Natural killer cell (primary cell): ENCODE data around the gene CBX5. TPM values are rescaled to one million over a fixed set of nuclear protein-coding genes. Genes with fewer than 3 reads are reported as not detected.

Experiments used
- ATAC-seq, 3 donors: fragments of 150-1000 bp in 2 of 3; fragments of 200-7000 bp in 1 of 3; cut with Tn5 transposase; 1 replicate in 1 of 3; 2 replicates in 2 of 3; pipeline ENCODE4 v1.10.0; 2021; ENCODE audit warnings: mild to moderate bottlenecking in 2 of 3, moderate library complexity in 2 of 3
- DNase-seq, 2 donors: peaks; one replicate each; pipeline versions ENCODE4 v3.0.0 to v3.0.0-alpha.2; 2013 to 2021; ENCODE audit warnings: mixed read lengths in 1 of 2
- H3K27ac ChIP-seq: one replicate; pipeline ENCODE4 v1.5.1; 2013; ENCODE audit warnings: mild to moderate bottlenecking, low read length
- H3K27me3 ChIP-seq: one replicate; pipeline ENCODE4 v1.6.1; 2013; ENCODE audit warnings: low read length; ENCODE audit not compliant: control insufficient read depth, insufficient read depth
- H3K36me3 ChIP-seq: one replicate; pipeline ENCODE4 v1.6.1; 2013; ENCODE audit warnings: low read length; ENCODE audit not compliant: control insufficient read depth, insufficient read depth
- H3K4me1 ChIP-seq: one replicate; pipeline ENCODE4 v1.6.1; 2013; ENCODE audit warnings: low read length; ENCODE audit not compliant: control insufficient read depth, insufficient read depth
- H3K4me3 ChIP-seq: one replicate; pipeline ENCODE4 v1.5.1; 2013; ENCODE audit warnings: low read length
- H3K9me3 ChIP-seq: one replicate; pipeline ENCODE4 v1.6.1; 2013; ENCODE audit warnings: low read length; ENCODE audit not compliant: control insufficient read depth, insufficient read depth
- H3K27ac Mint-ChIP-seq, 2 donors: one replicate each; pipeline ENCODE4 v1.8.0; 2022; ENCODE audit warnings: mild to moderate bottlenecking in 2 of 2, mixed read lengths in 2 of 2, moderate library complexity in 1 of 2
- H3K27me3 Mint-ChIP-seq, 2 donors: one replicate each; pipeline ENCODE4 v1.8.0; 2022; ENCODE audit warnings: low read depth in 2 of 2, mixed read lengths in 2 of 2
- H3K36me3 Mint-ChIP-seq: one replicate; pipeline ENCODE4 v1.8.0; 2022; ENCODE audit warnings: mixed read lengths
- H3K4me1 Mint-ChIP-seq, 2 donors: one replicate each; pipeline ENCODE4 v1.8.0; 2022; ENCODE audit warnings: mixed read lengths in 2 of 2
- H3K4me3 Mint-ChIP-seq: one replicate; pipeline ENCODE4 v1.8.0; 2022; ENCODE audit warnings: mild to moderate bottlenecking, moderate library complexity, mixed read lengths
- H3K9me3 Mint-ChIP-seq, 2 donors: one replicate each; pipeline ENCODE4 v1.8.0; 2022; ENCODE audit warnings: mixed read lengths in 2 of 2
- CTCF ChIP-seq: fragments of 200-600 bp; IDR thresholded peaks from one replicate; pipeline ENCODE4 v1.8.0; 2022; ENCODE audit warnings: antibody characterized with exemption
- WGBS: methylation state at CpG from one replicate; pipeline ENCODE4 v1.1.7; 2013; ENCODE audit warnings: missing lambda C conversion rate; ENCODE audit not compliant: insufficient coverage; 5-methylcytosine and 5-hydroxymethylcytosine counted together
- intact Hi-C: fragments of 100-400 bp; cut with micrococcal nuclease; formaldehyde crosslinking; loops from one replicate; pipeline ENCODE4 v1.14.2; 2022
- total RNA-seq, 4 donors: library from RNA; stranded (reverse); fragments of 120-200 nt in 1 of 4; gene quantifications; one replicate each; pipeline versions ENCODE4 v1.2.3 to v1.2.4, GENCODE V29; 2013 to 2022

Gene CBX5
- total RNA-seq, 3 donors from 2014 or later (not counting 1 experiment from before 2014, with no cell fraction given), result 30.8 to 42.3 (median 36.5) TPM

DNA sequence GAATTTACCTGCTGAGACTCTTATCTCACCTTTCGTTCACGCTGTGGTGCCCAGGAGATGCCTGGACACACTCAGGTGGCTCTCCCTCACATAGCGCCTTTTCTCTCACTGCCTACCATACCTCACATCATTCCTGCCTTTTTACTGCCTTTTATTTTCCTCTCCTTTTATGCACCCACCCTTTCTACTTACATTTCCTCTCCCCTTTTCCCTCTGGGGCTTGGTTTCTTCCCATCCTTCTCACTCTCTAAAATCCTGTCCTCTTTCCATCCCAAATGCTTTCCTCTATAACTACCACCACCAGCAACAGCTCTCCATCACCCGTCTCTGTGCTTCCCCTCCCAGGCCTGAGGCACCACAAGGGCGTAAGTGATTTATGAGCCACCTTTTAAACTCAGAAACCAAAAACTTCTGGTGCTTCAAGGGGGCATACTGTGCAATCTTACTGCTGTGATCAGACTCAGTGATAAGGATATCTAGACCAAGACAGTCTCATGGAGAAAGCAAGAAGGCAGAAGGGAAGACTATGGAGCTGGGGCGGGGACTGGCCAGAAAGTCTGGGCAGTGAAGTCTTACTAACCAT lies 58.4 kb downstream of the CBX5 start:
- Histone ChIP-seq H3K27me3 (no peaks in the 10 kb centered on the region), H3K9me3 (no peaks in the 10 kb centered on the region), H3K4me1 (peaks cover 14% of the 10 kb centered on the region), H3K36me3 (no peaks in the 10 kb centered on the region), H3K4me3 (no peak overlapping the region), H3K27ac (no peak overlapping the region)
- Mint-ChIP-seq H3K4me1 (peaks cover 9 to 21% of the 10 kb centered on the region in 2 donors), H3K36me3 (no peaks in the 10 kb centered on the region), H3K4me3 (no peak overlapping the region), H3K27me3 (peaks cover 0 to 6% of the 10 kb centered on the region in 2 donors), H3K9me3 (no peaks in the 10 kb centered on the region), H3K27ac (no peak overlapping the region)
- ATAC-seq, result no peak
- intact Hi-C loops, result no loop called here
- WGBS, result 70% methylated on average over 6 of the region's 6 CpGs
- DNase-seq, result no peak
- no peak for TF ChIP-seq CTCF

DNA sequence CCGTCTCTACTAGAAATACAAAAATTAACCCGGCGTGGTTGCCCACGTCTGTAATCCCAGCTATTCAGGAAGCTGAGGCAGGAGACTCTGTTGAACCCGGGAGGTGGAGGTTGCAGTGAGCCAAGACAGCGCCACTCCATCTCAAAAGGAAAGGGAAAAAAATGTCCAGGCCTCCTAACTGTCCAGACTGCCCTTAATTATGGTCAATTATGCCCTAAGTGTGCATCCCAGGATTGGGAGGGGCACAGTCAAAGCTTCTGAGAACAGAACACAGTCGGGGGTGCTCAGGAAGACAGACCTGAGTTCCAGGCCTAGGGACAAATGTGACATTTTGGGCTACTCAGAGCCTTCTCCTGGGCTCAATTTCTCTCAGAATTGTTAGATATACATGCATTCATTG lies 59.4 kb downstream of the CBX5 start:
- 63% methylated on average over 7 of the region's 7 CpGs for WGBS
- no peak overlapping the region for H3K27ac Mint-ChIP-seq

DNA sequence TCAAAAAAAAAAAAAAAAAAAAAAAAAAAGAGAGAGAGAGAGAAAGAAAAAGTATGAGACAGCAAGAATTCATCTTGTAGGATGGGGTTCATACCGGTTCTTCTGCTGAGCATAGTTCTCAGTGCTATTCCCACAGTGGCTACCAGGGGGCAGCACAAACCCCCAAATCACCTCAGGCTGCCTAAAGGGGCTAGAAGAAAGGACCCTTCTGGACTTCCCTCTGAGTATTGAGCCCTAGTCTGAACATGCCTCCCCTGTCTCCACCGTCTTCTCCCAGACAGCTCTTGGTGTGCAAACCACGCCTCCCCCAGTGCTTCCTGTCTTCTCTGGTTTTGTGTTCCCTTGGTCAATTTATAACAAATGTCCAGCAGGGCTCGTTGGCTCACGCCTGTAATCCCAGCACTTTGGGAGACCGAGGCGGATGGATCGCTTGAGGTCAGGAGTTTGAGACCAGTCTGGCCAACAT lies 59.8 kb downstream of the CBX5 start:
- ATAC-seq, result peak; percentile 71 to 78 (median 74)
- no peak overlapping the region for H3K27ac Mint-ChIP-seq
- peaks cover 0 to 6% of the 10 kb centered on the region in 2 donors for H3K27me3 Mint-ChIP-seq
- 50% methylated on average over 8 of the region's 8 CpGs for WGBS
- Histone ChIP-seq H3K36me3 (no peaks in the 10 kb centered on the region), H3K27me3 (no peaks in the 10 kb centered on the region), H3K4me1 (peaks cover 28% of the 10 kb centered on the region), H3K9me3 (no peaks in the 10 kb centered on the region), H3K27ac (no peak overlapping the region), H3K4me3 (no peak overlapping the region)
- peak; percentile 62 to 79 for DNase-seq
- peaks cover 14 to 33% of the 10 kb centered on the region in 2 donors for H3K4me1 Mint-ChIP-seq
- H3K4me3 Mint-ChIP-seq, result no peak overlapping the region
- TF ChIP-seq CTCF, result peak; percentile 58
- no peaks in the 10 kb centered on the region for H3K36me3 Mint-ChIP-seq
- intact Hi-C loops, result no loop called here
- H3K9me3 Mint-ChIP-seq, result no peaks in the 10 kb centered on the region

More for the DNA sequence above, 59.4 kb downstream of the CBX5 start:
- Mint-ChIP-seq H3K27me3 (peaks cover 0 to 6% of the 10 kb centered on the region in 2 donors), H3K36me3 (no peaks in the 10 kb centered on the region), H3K9me3 (no peaks in the 10 kb centered on the region), H3K4me1 (peaks cover 12 to 30% of the 10 kb centered on the region in 2 donors), H3K4me3 (no peak overlapping the region)
- Histone ChIP-seq H3K36me3 (no peaks in the 10 kb centered on the region), H3K27me3 (no peaks in the 10 kb centered on the region), H3K4me3 (no peak overlapping the region), H3K9me3 (no peaks in the 10 kb centered on the region), H3K27ac (no peak overlapping the region), H3K4me1 (peaks cover 23% of the 10 kb centered on the region)
- no peak for TF ChIP-seq CTCF
- intact Hi-C loops, result no loop called here
- ATAC-seq, result no peak
- no peak for DNase-seq
